Measurements from ENCODE around the gene BMP6. TPM values are rescaled to one million over a fixed set of nuclear protein-coding genes. Genes with fewer than 3 reads are reported as not detected.

The BMP6 gene
- polyA plus RNA-seq, 2 of the 4 experiments (the other 2 are of a cell fraction): 8.4 to 23.0 TPM

GRCh38 chr6:7878401-7878964, 152.6 kb downstream of the BMP6 start:
- no peaks in the 10 kb centered on the region for H3K9me3 ChIP-seq
- ATAC-seq: peak in 1 of 2 experiments; percentile 41; a peak in 3 of 6 replicates
- H3K4me1 ChIP-seq: peaks cover 5% of the 10 kb centered on the region; the same call in 1 of the 3 replicates
- TF ChIP-seq ELK1 (IDR thresholded peaks at IDR 0.05; ENCODE audit: low read depth, low read length): no peak
- TF ChIP-seq FOSL2 (IDR thresholded peaks at IDR 0.05): no peak
- TF ChIP-seq FOSL2 (CRISPR knock-in tag; IDR thresholded peaks at IDR 0.05): no peak
- no peak for TF ChIP-seq ZSCAN20 (CRISPR knock-in tag; IDR thresholded peaks at IDR 0.05)
- no peak for TF ChIP-seq KDM5A (IDR thresholded peaks at IDR 0.05)
- TF ChIP-seq ZFP36 (IDR thresholded peaks at IDR 0.05; ENCODE audit: borderline replicate concordance, partially characterized antibody): no peak
- TF ChIP-seq TP53 (CRISPR knock-in tag; IDR thresholded peaks at IDR 0.05): no peak
- TF ChIP-seq POLR2AphosphoS2 (conservative IDR thresholded peaks at IDR 0.05; ENCODE audit: low read length): no peak
- no peak for TF ChIP-seq HDAC2 (IDR thresholded peaks at IDR 0.05)
- TF ChIP-seq PHF8 (IDR thresholded peaks at IDR 0.05; ENCODE audit: borderline replicate concordance, low read depth): no peak
- no peak for TF ChIP-seq HMGXB4 (CRISPR knock-in tag; IDR thresholded peaks at IDR 0.05; ENCODE audit: borderline replicate concordance)
- TF ChIP-seq MYC (IDR thresholded peaks at IDR 0.05; ENCODE audit: borderline replicate concordance, low read length): no peak
- no peak for TF ChIP-seq CBX8 (IDR thresholded peaks at IDR 0.05)
- TF ChIP-seq EHMT2 (IDR thresholded peaks at IDR 0.05; ENCODE audit: low read depth): no peak
- TF ChIP-seq JUN (IDR thresholded peaks at IDR 0.05): no peak
- TF ChIP-seq HOXB13 (CRISPR knock-in tag; IDR thresholded peaks at IDR 0.05; ENCODE audit: low read depth): no peak
- TF ChIP-seq ZNF302 (CRISPR knock-in tag; IDR thresholded peaks at IDR 0.05): no peak
- no peak for TF ChIP-seq CTCF (IDR thresholded peaks at IDR 0.05)
- no peak for TF ChIP-seq USF2 (IDR thresholded peaks at IDR 0.05)
- 94% methylated on average over 5 of the region's 10 CpGs for WGBS (ENCODE audit: missing lambda C conversion rate)
- no peak overlapping the region for H3K4me2 ChIP-seq
- DNase-seq (ENCODE audit: low read depth in 1 of 2, low spot score in 1 of 2): no peak
- ChIA-PET CTCF (interaction anchor here (0.7 kb wide), 1 partner anchor 156 kb away, joined by 3 read pairs; no protein-coding TSS in a partner anchor), POLR2A (no interaction called here)
- no peak overlapping the region for H3K27ac ChIP-seq
- H3K4me3 ChIP-seq: no peak overlapping the region
- no peak for FAIRE-seq

DNA sequence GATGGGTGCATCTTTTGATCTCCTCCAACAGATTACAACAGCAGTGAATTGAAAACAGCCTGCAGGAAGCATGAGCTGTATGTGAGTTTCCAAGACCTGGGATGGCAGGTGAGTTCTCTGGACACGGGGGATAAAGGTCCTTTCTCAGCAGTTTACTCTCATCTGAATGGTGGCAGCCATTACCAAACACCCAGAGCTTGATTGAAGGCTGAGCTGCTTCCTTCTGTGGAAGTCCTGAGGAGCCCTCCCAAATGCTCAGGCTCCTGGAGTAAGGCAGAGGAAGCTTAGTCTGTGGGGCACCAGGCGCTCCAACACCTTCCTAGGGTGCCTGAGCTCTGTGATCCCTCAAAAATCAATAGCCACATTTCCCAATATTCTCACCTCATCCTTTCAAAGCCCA, 153.1 kb downstream of the BMP6 start:
- TF ChIP-seq GATA3 (IDR thresholded peaks at IDR 0.05; ENCODE audit: borderline replicate concordance): no peak
- ChIA-PET POLR2A (no interaction called here), CTCF (interaction anchor here (0.6 to 0.7 kb wide), 2 partner anchors 15 to 156 kb away, joined by 3 read pairs; no protein-coding TSS in a partner anchor)
- H3K9me3 ChIP-seq: no peaks in the 10 kb centered on the region
- no peak for ATAC-seq
- no peak overlapping the region for H3K27ac ChIP-seq
- 86% methylated on average over 2 of the region's 2 CpGs for WGBS (ENCODE audit: missing lambda C conversion rate)
- H3K4me2 ChIP-seq: no peak overlapping the region
- FAIRE-seq: no peak
- no peak for DNase-seq (ENCODE audit: low read depth in 1 of 2, low spot score in 1 of 2)
- peaks cover 5% of the 10 kb centered on the region; the same call in 1 of the 3 replicates for H3K4me1 ChIP-seq
- H3K4me3 ChIP-seq: no peak overlapping the region
